ENCODE results near the gene TATDN3. TPM values are rescaled to one million over a fixed set of nuclear protein-coding genes. Genes with fewer than 3 reads are reported as not detected.

TATDN3 gene
- total RNA-seq, 1 experiment from 2014 or later: 13.8 TPM

DNA sequence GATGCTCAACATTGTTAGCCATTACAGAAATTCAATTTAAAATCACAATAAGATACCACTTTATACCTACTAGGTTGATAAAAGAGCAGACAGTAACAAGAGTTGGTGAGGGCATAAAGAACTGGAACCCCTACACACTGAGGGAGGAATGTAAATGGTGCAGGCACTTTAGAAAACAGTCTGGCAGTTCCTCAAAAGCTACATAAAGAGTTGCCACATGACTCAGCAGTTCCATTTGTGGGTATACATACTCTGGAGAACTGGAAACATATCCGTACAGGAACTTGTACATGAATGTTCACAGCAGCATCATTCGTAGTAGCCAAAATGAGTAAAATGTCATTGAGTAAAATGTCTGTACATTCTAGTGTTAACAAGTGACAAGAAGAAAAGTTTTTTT, 17.1 kb upstream of the TATDN3 start:
- Histone ChIP-seq H2BK5ac (ENCODE audit: insufficient read length, low read length) (no peak overlapping the region), H4K91ac (ENCODE audit: insufficient read length, low read depth, low read length) (no peak overlapping the region), H3K27me3 (ENCODE audit: insufficient read depth, low read length) (no peaks in the 10 kb centered on the region), H4K20me1 (ENCODE audit: control insufficient read depth, insufficient read depth, insufficient read length) (no peaks in the 10 kb centered on the region), H3K79me2 (ENCODE audit: insufficient read depth, low read length) (no peaks in the 10 kb centered on the region), H3K14ac (ENCODE audit: insufficient read depth, low read length) (no peak overlapping the region), H2BK15ac (ENCODE audit: low read depth, low read length) (no peak overlapping the region), H2AK5ac (ENCODE audit: insufficient read length, low read length) (no peak overlapping the region), H3K4ac (ENCODE audit: low read depth, low read length) (no peak overlapping the region), H3T11ph (ENCODE audit: low read length) (no peak overlapping the region), H2BK20ac (ENCODE audit: low read depth, low read length, poor library complexity, severe bottlenecking) (no peak overlapping the region), H2BK12ac (ENCODE audit: insufficient read length, low read depth, low read length) (no peak overlapping the region), H3K9ac (ENCODE audit: extremely low read depth, insufficient read length, low read length) (no peak overlapping the region), H3K18ac (ENCODE audit: insufficient read length, low read depth, low read length) (no peak overlapping the region), H3K4me1 (ENCODE audit: insufficient read depth, low read length) (no peaks in the 10 kb centered on the region), H2BK120ac (ENCODE audit: low read depth, low read length, poor library complexity, severe bottlenecking) (no peak overlapping the region), H3K56ac (ENCODE audit: insufficient read length, low read depth, low read length) (no peak overlapping the region), H3K23me2 (ENCODE audit: insufficient read length, low read depth, low read length, poor library complexity, severe bottlenecking) (no peaks in the 10 kb centered on the region), H3K4me2 (ENCODE audit: insufficient read depth, insufficient read length, low read length) (no peak overlapping the region), H4K8ac (replicated peaks; ENCODE audit: insufficient read length, low read depth, low read length) (no peak overlapping the region), H2AFZ (ENCODE audit: low read length) (no peak overlapping the region), H3K79me1 (ENCODE audit: insufficient read depth, low read depth, low read length, poor library complexity, severe bottlenecking) (peaks cover 3% of the 10 kb centered on the region), H3K27ac (ENCODE audit: insufficient read length, low read depth, low read length) (no peak overlapping the region), H3K23ac (ENCODE audit: insufficient read length, low read depth, low read length) (no peak overlapping the region), H3K9me3 (ENCODE audit: control insufficient read depth, low read depth, low read length) (no peaks in the 10 kb centered on the region), H4K5ac (ENCODE audit: insufficient read length, low read depth, low read length) (no peak overlapping the region)
- Mint-ChIP-seq H3K4me1 (no peaks in the 10 kb centered on the region), H3K27me3 (ENCODE audit: low read depth) (no peaks in the 10 kb centered on the region), H3K4me3 (no peak overlapping the region), H3K27ac (no peak overlapping the region; a peak in 1 of 7 replicates), H3K36me3 (ENCODE audit: insufficient read depth in 1 of 3, low read depth in 3 of 3) (peaks cover 59 to 71% (median 67%) of the 10 kb centered on the region in 3 experiments), H3K9me3 (peaks cover 11 to 18% of the 10 kb centered on the region in 2 experiments)
- TF ChIP-seq, protein P1, sequence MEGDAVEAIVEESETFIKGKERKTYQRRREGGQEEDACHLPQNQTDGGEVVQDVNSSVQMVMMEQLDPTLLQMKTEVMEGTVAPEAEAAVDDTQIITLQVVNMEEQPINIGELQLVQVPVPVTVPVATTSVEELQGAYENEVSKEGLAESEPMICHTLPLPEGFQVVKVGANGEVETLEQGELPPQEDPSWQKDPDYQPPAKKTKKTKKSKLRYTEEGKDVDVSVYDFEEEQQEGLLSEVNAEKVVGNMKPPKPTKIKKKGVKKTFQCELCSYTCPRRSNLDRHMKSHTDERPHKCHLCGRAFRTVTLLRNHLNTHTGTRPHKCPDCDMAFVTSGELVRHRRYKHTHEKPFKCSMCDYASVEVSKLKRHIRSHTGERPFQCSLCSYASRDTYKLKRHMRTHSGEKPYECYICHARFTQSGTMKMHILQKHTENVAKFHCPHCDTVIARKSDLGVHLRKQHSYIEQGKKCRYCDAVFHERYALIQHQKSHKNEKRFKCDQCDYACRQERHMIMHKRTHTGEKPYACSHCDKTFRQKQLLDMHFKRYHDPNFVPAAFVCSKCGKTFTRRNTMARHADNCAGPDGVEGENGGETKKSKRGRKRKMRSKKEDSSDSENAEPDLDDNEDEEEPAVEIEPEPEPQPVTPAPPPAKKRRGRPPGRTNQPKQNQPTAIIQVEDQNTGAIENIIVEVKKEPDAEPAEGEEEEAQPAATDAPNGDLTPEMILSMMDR (conservative IDR thresholded peaks at IDR 0.05): no peak
- no CpG with 5 or more reads among the region's 2 CpGs for WGBS (ENCODE audit: extremely low coverage, insufficient read length, low lambda C conversion rate)
- DNase-seq: no peak
